Placental pericyte (primary cell): Measurements from ENCODE around the gene CAMK2D. TPM values are rescaled to one million over a fixed set of nuclear protein-coding genes. Genes with fewer than 3 reads are reported as not detected.

Experiments used
- small RNA-seq: library from RNA; depleted of rRNA; stranded (forward); fragments of <200 nt; gene quantifications from one replicate; pipeline ENCODE3, GENCODE V24; 2012; ENCODE audit warnings: low replicate concordance
- total RNA-seq: library from RNA; depleted of rRNA; stranded (reverse); fragments of >200 nt; gene quantifications from 2 replicates; pipeline ENCODE4 v1.2.3, GENCODE V29; 2012

The CAMK2D gene
- total RNA-seq = 54.1 and 60.4 TPM in 2 replicates

DNA sequence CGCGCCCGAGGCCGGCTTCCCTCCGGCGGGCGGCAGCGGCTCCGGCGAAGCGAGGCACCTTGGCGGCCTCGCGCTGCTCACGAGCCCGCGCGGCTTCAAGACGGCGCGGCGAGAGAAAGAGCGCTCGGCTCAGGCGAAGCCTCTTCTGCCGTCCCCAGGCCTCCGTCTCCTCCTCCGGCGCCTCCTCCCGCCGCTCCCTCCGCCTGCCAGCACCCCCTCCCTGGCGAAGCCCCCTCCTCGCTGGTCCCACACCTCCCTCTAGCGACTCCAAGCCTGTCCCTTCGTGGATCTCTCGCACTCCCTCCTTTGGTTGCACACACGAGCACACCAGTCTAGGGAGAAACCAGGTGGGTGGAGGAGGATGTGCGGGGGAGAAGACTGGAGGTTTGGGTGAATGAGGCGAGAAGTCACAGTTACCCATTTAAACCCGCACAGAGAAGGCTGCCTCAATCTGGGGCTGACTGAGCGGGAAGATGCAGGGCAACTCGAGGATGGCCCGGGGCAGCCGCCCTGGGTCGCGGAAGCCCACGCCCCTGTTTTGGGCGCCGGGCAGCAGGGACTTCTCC is at the start of gene CAMK2D:
TSS of gene CAMK2D (minus strand) at position 119 of the 566 bp plus-strand sequence. CDS start 670 bp downstream, outside the sequence.

Small RNA genes within 50 kb of the gene (small RNA-seq; reads per million reads assigned to genes)
- gene RN7SL184P (not detected), gene RNU1-138P (2.2 reads per million, percentile 71 among the genes with 10 or more reads in this experiment)

Other genes starting within 250 kb of the CAMK2D start
- gene ARSJ, start 217.9 kb upstream of the CAMK2D start, total RNA-seq = 23.9 and 72.7 TPM in 2 replicates